Measurements from ENCODE around the gene GCNT1.

The GCNT1 gene

DNA sequence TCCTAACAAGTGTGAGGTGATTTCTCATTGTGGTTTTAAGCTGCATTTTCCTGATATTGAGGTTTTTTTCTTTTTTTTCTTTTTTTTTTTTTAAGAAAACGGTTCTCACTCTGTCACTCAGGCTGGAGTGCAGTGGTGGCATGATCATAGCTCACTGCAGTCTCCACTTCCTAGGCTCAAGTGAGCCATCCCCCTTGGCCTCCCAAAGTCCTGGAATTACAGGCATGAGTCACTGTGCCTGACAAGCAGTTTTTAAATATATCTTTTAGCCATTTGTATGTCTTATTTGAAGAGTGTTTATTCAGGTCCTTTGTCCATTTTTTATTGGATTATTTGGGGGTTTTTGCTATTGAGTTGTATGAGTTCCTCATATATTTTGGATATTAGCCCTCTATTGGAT, 53.8 kb downstream of the GCNT1 start:
- H3K4me3 ChIP-seq (ENCODE audit: low read depth in 1 of 2, low read length in 2 of 2) = no peak overlapping the region
- DNase-seq = no peak
- no peaks in the 10 kb centered on the region for H3K79me2 ChIP-seq (ENCODE audit: insufficient read depth, low read length)
- no peak overlapping the region for H3K4me2 ChIP-seq (ENCODE audit: insufficient read depth, low read length)
- H2AFZ ChIP-seq (ENCODE audit: low read depth, low read length) = no peak overlapping the region
- no peaks in the 10 kb centered on the region for H3K4me1 ChIP-seq (ENCODE audit: insufficient read depth, low read length)
- TF ChIP-seq, protein P1, sequence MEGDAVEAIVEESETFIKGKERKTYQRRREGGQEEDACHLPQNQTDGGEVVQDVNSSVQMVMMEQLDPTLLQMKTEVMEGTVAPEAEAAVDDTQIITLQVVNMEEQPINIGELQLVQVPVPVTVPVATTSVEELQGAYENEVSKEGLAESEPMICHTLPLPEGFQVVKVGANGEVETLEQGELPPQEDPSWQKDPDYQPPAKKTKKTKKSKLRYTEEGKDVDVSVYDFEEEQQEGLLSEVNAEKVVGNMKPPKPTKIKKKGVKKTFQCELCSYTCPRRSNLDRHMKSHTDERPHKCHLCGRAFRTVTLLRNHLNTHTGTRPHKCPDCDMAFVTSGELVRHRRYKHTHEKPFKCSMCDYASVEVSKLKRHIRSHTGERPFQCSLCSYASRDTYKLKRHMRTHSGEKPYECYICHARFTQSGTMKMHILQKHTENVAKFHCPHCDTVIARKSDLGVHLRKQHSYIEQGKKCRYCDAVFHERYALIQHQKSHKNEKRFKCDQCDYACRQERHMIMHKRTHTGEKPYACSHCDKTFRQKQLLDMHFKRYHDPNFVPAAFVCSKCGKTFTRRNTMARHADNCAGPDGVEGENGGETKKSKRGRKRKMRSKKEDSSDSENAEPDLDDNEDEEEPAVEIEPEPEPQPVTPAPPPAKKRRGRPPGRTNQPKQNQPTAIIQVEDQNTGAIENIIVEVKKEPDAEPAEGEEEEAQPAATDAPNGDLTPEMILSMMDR (IDR thresholded peaks at IDR 0.05; ENCODE audit: borderline replicate concordance, extremely low read depth, low read length, poor library complexity, severe bottlenecking) = no peak
- no peak for TF ChIP-seq EZH2 (IDR thresholded peaks at IDR 0.05; ENCODE audit: borderline replicate concordance, low read depth, low read length, severe bottlenecking)
- no peak overlapping the region for H3K9ac ChIP-seq (ENCODE audit: low read depth, low read length)
- H3K27ac ChIP-seq (ENCODE audit: low read length) = no peak overlapping the region
- H4K20me1 ChIP-seq (ENCODE audit: insufficient read depth, low read length) = no peaks in the 10 kb centered on the region
- H3K27me3 ChIP-seq (ENCODE audit: insufficient read depth, low read length, poor library complexity) = peaks cover 5% of the 10 kb centered on the region
- no peaks in the 10 kb centered on the region for H3K36me3 ChIP-seq (ENCODE audit: insufficient read depth, low read length)
- no peaks in the 10 kb centered on the region for H3K9me3 ChIP-seq (ENCODE audit: insufficient read depth, low read length, severe bottlenecking)
- ATAC-seq (ENCODE audit: insufficient read depth, low read depth) = no peak

DNA sequence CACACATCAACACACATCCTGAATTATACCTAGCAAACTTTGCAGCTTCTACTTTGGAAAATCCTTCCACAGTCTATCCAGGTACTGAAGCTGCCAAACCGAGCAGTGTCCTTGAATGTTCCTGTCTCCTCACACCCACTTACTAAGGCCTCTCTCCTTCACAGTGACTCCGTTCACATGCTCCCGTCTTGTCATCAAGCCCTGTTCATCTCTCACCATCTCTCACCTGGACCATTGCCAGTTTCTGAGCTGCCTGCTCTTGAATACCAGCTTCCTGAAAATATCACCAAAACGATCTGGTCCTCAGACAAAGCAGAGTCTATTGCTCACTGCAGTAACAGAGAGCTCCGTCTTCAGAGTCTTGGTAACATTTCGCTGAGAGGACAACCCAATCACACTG, 57.4 kb downstream of the GCNT1 start:
- Histone ChIP-seq H3K9me3 (ENCODE audit: insufficient read depth, low read length, severe bottlenecking) (no peaks in the 10 kb centered on the region), H3K36me3 (ENCODE audit: insufficient read depth, low read length) (no peaks in the 10 kb centered on the region), H3K27me3 (ENCODE audit: insufficient read depth, low read length, poor library complexity) (peaks cover 5% of the 10 kb centered on the region), H2AFZ (ENCODE audit: low read depth, low read length) (no peak overlapping the region), H3K27ac (ENCODE audit: low read length) (no peak overlapping the region), H4K20me1 (ENCODE audit: insufficient read depth, low read length) (no peaks in the 10 kb centered on the region), H3K79me2 (ENCODE audit: insufficient read depth, low read length) (no peaks in the 10 kb centered on the region), H3K4me3 (ENCODE audit: low read depth in 1 of 2, low read length in 2 of 2) (no peak overlapping the region), H3K4me1 (ENCODE audit: insufficient read depth, low read length) (no peaks in the 10 kb centered on the region), H3K9ac (ENCODE audit: low read depth, low read length) (no peak overlapping the region), H3K4me2 (ENCODE audit: insufficient read depth, low read length) (no peak overlapping the region)
- ATAC-seq (ENCODE audit: insufficient read depth, low read depth) = no peak
- no peak for TF ChIP-seq EZH2 (IDR thresholded peaks at IDR 0.05; ENCODE audit: borderline replicate concordance, low read depth, low read length, severe bottlenecking)
- TF ChIP-seq, protein P1 (IDR thresholded peaks at IDR 0.05; ENCODE audit: borderline replicate concordance, extremely low read depth, low read length, poor library complexity, severe bottlenecking) = no peak
- DNase-seq = no peak

DNA sequence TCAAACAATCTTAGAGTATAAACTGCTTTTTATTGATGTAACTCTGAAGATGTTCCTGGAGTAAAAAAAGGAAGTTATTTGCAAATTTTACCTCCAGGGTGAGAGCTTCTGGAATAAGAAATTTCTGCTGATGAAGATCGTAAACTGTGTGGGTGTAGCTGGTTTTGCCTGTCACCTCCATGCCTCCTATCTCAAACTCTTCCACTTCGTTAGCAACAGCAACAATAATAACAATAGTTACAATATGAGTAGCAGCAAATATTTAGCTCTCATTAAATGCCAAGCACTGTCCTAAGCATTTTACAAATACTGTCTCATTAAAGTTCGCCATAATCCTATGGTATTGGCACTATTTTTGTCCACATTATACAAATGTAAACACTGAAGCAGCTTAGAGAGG, 57.9 kb downstream of the GCNT1 start:
- ATAC-seq (ENCODE audit: insufficient read depth, low read depth) (no peak), DNase-seq (no peak)
- Histone ChIP-seq H3K79me2 (ENCODE audit: insufficient read depth, low read length) (no peaks in the 10 kb centered on the region), H3K4me2 (ENCODE audit: insufficient read depth, low read length) (no peak overlapping the region), H3K4me3 (ENCODE audit: low read depth in 1 of 2, low read length in 2 of 2) (no peak overlapping the region), H3K4me1 (ENCODE audit: insufficient read depth, low read length) (no peaks in the 10 kb centered on the region), H4K20me1 (ENCODE audit: insufficient read depth, low read length) (no peaks in the 10 kb centered on the region), H3K36me3 (ENCODE audit: insufficient read depth, low read length) (no peaks in the 10 kb centered on the region), H3K27ac (ENCODE audit: low read length) (no peak overlapping the region), H3K27me3 (ENCODE audit: insufficient read depth, low read length, poor library complexity) (peaks cover 5% of the 10 kb centered on the region), H2AFZ (ENCODE audit: low read depth, low read length) (no peak overlapping the region), H3K9ac (ENCODE audit: low read depth, low read length) (no peak overlapping the region), H3K9me3 (ENCODE audit: insufficient read depth, low read length, severe bottlenecking) (no peaks in the 10 kb centered on the region)
- no peak for TF ChIP-seq EZH2 (IDR thresholded peaks at IDR 0.05; ENCODE audit: borderline replicate concordance, low read depth, low read length, severe bottlenecking)
- TF ChIP-seq, protein P1 (IDR thresholded peaks at IDR 0.05; ENCODE audit: borderline replicate concordance, extremely low read depth, low read length, poor library complexity, severe bottlenecking) = no peak
